ENCODE measurements around the gene CTSW. TPM values are rescaled to one million over a fixed set of nuclear protein-coding genes. Genes with fewer than 3 reads are reported as not detected.

Gene CTSW
- total and polyA plus RNA-seq, 2 donors (not counting 1 experiment from before 2014, with no cell fraction given) = 0.84 to 4.6 TPM

DNA sequence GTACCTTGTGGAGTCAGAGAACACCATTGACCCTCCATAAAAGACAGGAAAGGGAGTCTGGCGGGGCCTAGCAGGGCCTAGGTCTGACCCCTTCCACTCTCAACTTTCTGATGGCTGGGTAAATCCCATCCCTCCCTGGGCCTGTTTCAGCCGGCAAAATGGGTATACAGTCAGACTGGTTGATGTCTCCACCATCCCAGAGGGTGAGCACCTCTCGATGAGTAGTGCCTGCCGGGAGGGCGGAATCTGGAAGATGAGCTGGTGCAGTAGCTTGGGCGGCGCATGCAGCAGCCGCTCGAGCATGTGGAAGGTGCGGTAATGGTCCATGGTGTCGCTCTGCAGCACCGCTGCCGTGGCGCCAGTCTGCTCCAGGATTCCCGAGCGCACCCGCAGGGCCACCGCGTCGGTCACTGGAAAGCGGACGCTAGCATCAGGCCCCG, 8.1 kb downstream of the CTSW start:
- peaks cover 26% of the 10 kb centered on the region for H4K20me1 ChIP-seq (ENCODE audit: control insufficient read depth, insufficient read depth, low read length, poor library complexity, severe bottlenecking)
- H3K4me1 ChIP-seq (ENCODE audit: control insufficient read depth in 2 of 2, insufficient read depth in 2 of 2, low read length in 2 of 2) = peaks cover 42 to 57% of the 10 kb centered on the region in 2 donors
- peaks cover 40% of the 10 kb centered on the region for H3K79me2 ChIP-seq (ENCODE audit: control insufficient read depth, insufficient read depth, low read length)
- DNase-seq = no peak
- peak overlapping the region; percentile 96 for H3K9ac ChIP-seq (ENCODE audit: low read length)
- ChIA-PET CTCF (interaction anchor here (0.6 to 15.5 kb wide), 32 partner anchors 9 to 515 kb away, joined by 3 to 244 read pairs (median 6); partner anchors contain the start of genes BANF1, C11orf68, CFL1 and CTSW), POLR2A (interaction anchor here (0.6 to 6.2 kb wide), 19 partner anchors 10 to 1109 kb away, joined by 3 to 65 read pairs (median 6); partner anchors contain the start of genes BANF1, C11orf68, CFL1 and DRAP1)
- peak overlapping the region; percentile 63 to 88 (median 75) for H3K4me3 ChIP-seq (ENCODE audit: control extremely low read depth in 1 of 5, extremely low read depth in 1 of 5, insufficient read depth in 1 of 5, low read depth in 2 of 5, low read length in 4 of 5)
- Mint-ChIP-seq H3K4me1 (peaks cover 61% of the 10 kb centered on the region), H3K4me3 (peak overlapping the region; percentile 98), H3K9me3 (ENCODE audit: insufficient read depth) (no peaks in the 10 kb centered on the region), H3K27ac (peak overlapping the region; percentile 98), H3K27me3 (no peaks in the 10 kb centered on the region)
- H3K27me3 ChIP-seq (replicated peaks in 1 of 4; ENCODE audit: control extremely low read depth in 1 of 4, control insufficient read depth in 3 of 4, insufficient read depth in 4 of 4, low read length in 3 of 4) = no peaks in the 10 kb centered on the region
- peak overlapping the region; percentile 85 for H3K27ac ChIP-seq (ENCODE audit: low read length in 2 of 2)
- H3K36me3 ChIP-seq (replicated peaks in 1 of 2; ENCODE audit: control extremely low read depth in 1 of 2, control insufficient read depth in 1 of 2, extremely low read depth in 1 of 2, insufficient read depth in 2 of 2, low read length in 1 of 2) = peaks cover 0 to 28% of the 10 kb centered on the region in 2 experiments
- WGBS (ENCODE audit: insufficient coverage) = 6% methylated on average over 22 of the region's 23 CpGs
- H2AFZ ChIP-seq (ENCODE audit: insufficient read depth, low read depth, low read length, poor library complexity, severe bottlenecking) = peak overlapping the region; percentile 99
- H3K9me3 ChIP-seq (ENCODE audit: control extremely low read depth in 1 of 3, control insufficient read depth in 2 of 3, insufficient read depth in 1 of 3, low read length in 2 of 3) = no peaks in the 10 kb centered on the region
- peak overlapping the region; percentile 99 for H3K4me2 ChIP-seq (replicated peaks; ENCODE audit: low read depth, low read length, poor library complexity, severe bottlenecking)
- intact Hi-C loops (cut with micrococcal nuclease) = loop anchor here (1.0 to 2.0 kb wide), 6 partner anchors 15 to 115 kb away; partner anchors contain the start of genes BANF1, C11orf68, DRAP1 and EFEMP2
- TF ChIP-seq EZH2 (IDR thresholded peaks at IDR 0.05; ENCODE audit: borderline replicate concordance, insufficient read depth, low read depth, low read length, poor library complexity, severe bottlenecking) = no peak
- TF ChIP-seq, protein P1, sequence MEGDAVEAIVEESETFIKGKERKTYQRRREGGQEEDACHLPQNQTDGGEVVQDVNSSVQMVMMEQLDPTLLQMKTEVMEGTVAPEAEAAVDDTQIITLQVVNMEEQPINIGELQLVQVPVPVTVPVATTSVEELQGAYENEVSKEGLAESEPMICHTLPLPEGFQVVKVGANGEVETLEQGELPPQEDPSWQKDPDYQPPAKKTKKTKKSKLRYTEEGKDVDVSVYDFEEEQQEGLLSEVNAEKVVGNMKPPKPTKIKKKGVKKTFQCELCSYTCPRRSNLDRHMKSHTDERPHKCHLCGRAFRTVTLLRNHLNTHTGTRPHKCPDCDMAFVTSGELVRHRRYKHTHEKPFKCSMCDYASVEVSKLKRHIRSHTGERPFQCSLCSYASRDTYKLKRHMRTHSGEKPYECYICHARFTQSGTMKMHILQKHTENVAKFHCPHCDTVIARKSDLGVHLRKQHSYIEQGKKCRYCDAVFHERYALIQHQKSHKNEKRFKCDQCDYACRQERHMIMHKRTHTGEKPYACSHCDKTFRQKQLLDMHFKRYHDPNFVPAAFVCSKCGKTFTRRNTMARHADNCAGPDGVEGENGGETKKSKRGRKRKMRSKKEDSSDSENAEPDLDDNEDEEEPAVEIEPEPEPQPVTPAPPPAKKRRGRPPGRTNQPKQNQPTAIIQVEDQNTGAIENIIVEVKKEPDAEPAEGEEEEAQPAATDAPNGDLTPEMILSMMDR (IDR thresholded peaks at IDR 0.05) = no peak
- no peak for ATAC-seq (ENCODE audit: low read depth)

Data from B cell (primary cell).